Measurements from ENCODE around the gene UNK.
A peak's percentile ranks its signal among the peaks of the same experiment; 100 is the strongest.
"Not testable (repeated sequence)": the region's sequence is repeated elsewhere in the genome, so short reads cannot be mapped to it uniquely, and the experiment has no call there.

The UNK gene

GRCh38 chr17:75854101-75854748, 69.6 kb downstream of the UNK start:
- no peak for DNase-seq (ENCODE audit: low spot score)
- no peak for TF ChIP-seq CTCF (IDR thresholded peaks at IDR 0.05; ENCODE audit: extremely low read depth, missing control alignments)

- TF ChIP-seq CTCF (IDR thresholded peaks at IDR 0.05; ENCODE audit: extremely low read depth, missing control alignments), result no peak
- DNase-seq (ENCODE audit: low spot score), result peak; percentile 36
Measured at GRCh38 chr17:75854881-75855309, 70.3 kb downstream of the UNK start.

DNA sequence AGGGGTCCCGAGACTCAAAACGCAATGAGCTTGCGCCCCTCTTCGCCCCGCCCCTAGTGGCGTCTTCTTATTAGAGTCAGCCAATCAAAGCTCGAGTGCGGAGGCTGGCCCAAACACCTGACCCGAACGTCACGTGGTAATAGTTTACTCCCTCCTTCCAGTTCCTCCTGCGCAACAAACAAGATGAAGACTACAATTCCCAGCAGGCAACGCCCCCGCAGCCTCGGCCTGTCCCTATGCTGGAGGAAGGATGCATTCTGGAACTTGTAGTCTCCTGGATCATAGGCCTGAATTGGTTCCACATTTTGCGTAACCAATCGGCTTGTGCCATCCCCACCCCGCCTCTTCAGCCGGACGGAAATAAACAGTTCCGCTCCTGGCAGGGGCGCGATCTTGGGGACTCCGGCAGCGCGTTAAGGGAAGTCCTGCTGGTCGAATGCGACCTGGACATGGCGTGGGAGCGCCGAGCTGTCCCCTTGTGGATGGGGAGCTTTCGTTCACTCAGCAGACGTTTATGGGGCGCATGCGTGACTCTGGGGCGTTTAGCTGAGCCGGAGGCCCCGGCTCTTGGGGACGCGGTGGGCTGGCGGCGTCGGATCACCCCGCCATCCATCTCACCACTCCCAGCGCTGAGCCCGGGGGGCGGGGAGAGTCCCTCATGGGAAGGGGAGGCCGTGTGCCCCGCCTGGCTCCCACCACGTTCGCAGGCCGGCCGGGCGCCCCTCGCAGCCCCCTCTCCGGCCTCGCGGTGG, 70.9 kb downstream of the UNK start, which contains the start of gene WBP2:
Gene WBP2 (minus strand): TSS at position 26 of the 752 bp plus-strand sequence. CDS start 38 bp downstream, outside the sequence.
- TF ChIP-seq CTCF (IDR thresholded peaks at IDR 0.05; ENCODE audit: extremely low read depth, missing control alignments), result peak; percentile 71
- DNase-seq (ENCODE audit: low spot score), result peak; percentile 96

DNA sequence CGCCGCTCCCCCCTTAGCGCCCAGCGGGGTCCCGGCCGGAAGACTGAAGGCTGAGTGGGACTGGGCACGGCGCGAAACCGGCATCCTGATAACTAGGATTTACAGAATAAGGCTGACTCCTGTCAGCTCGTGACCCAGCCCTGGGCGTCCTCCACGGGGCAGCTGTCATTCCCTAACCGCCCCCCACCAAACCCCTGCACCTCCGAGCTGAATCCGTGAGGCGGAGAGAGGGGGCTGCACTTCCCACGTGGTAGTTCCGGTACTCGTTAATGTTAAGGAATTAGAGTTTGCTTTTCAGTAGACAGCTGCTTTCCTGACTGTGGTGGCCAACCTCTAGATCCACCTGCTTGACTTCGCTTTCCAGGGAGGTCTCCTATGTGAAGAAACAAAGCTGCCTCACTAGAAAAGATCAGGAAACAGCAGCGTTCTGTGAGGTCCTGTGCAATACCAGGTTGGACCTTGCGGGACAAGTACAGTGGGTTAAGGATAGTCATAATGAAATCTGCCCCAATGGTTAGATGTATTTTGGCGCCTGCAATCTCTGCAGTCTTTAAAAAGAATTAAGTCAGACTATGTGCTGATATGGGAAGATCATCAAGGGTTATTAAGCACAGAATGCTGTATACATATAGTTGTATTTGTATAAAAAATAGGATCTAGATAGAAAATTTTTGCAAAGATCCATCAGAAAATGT, 71.6 kb downstream of the UNK start:
- DNase-seq (ENCODE audit: low spot score), result no peak
- no peak for TF ChIP-seq CTCF (IDR thresholded peaks at IDR 0.05; ENCODE audit: extremely low read depth, missing control alignments)

GRCh38 chr17:75859358-75859757, 74.8 kb downstream of the UNK start:
- not testable (repeated sequence) for DNase-seq (ENCODE audit: low spot score)

DNA sequence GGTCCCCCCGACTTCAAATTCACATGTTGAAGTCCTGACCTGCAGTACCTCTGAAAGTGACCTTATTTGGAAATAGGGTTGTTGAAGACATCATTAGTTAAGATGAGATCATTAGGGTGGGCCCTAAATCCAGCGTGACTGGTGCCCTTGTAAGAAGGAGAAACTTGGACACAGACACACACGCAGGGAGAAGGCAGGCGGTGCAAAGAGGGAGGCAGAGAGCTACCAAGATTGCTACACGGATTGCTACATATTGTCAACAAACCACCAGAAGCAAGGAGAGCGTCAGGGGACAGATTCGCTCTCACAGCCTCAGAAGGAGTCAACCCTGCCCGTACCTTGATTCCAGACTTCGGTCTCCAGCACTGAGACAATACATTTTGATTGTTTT, 77.3 kb downstream of the UNK start:
- TF ChIP-seq CTCF (IDR thresholded peaks at IDR 0.05; ENCODE audit: extremely low read depth, missing control alignments), result no peak
- no peak for DNase-seq (ENCODE audit: low spot score)

DNA sequence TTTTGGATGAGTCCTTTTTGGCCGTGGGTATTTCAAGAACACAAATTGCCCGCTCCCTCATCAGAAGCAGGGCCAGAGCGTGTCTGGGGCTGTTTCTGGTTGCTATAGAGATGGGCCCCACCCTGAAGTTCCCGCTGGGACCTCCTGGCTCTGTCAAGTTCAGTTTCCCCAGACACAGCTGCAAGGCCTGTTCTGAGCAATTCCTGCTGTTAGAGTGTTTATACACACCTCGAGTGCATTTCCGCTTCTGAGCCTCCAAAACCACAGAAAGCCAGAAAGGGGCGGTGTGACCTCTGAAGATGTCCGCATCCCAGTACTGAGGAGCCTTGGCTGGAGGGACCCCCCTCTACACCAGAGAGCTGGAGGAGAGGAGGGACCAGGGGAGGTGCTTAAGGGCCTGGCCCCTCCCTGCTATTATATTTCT, 79.9 kb downstream of the UNK start:
- DNase-seq (ENCODE audit: low spot score), result peak; percentile 77
- no peak for TF ChIP-seq CTCF (IDR thresholded peaks at IDR 0.05; ENCODE audit: extremely low read depth, missing control alignments)

- DNase-seq (ENCODE audit: low spot score), result not testable (repeated sequence)
Measured at GRCh38 chr17:75864887-75865286, 80.3 kb downstream of the UNK start.

- not testable (repeated sequence) for DNase-seq (ENCODE audit: low spot score)
Measured at GRCh38 chr17:75865404-75866188, 81.0 kb downstream of the UNK start.

DNA sequence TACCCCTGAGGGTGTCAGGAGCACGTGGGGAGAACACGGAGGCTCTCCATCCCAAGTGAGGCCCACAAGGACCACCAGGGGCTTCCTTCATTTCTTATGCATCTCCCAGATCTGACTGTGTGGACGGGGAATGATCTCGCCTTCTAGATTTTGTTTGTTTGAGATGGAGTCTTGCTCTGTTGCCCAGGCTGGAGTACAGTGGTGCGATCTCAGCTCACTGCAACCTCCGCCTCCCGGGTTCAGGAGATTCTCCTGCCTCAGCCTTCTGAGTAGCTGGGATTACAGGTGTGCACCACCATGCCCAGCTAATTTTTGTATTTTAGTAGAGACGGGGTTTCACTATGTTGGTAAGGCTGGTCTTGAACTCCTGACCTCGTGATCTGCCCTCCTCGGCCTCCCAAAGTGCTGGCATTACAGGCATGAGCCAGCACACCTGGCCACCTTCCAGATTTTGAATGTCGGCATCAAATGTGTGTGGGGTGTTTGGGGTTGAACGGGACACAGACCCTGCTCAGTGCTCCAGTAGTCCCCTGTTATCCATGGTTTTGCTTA, 84.2 kb downstream of the UNK start:
- DNase-seq (ENCODE audit: low spot score), result not testable (repeated sequence)
